IPS-18c (cell line): ENCODE results near the gene MMP25.
"Not testable (repeated sequence)": the region's sequence is repeated elsewhere in the genome, so short reads cannot be mapped to it uniquely, and the experiment has no call there.

Source experiments
- H3K4me3 ChIP-seq: 2 replicates; pipeline ENCODE4 v1.7.0; 2013; ENCODE audit warnings: low read depth, mild to moderate bottlenecking, low read length, moderate library complexity; ENCODE audit not compliant: insufficient read depth
- H3K9me3 ChIP-seq: one replicate; pipeline ENCODE4 v1.6.1; 2013; ENCODE audit warnings: mild to moderate bottlenecking, low read length, moderate library complexity; ENCODE audit not compliant: control insufficient read depth, insufficient read depth

Gene MMP25

DNA sequence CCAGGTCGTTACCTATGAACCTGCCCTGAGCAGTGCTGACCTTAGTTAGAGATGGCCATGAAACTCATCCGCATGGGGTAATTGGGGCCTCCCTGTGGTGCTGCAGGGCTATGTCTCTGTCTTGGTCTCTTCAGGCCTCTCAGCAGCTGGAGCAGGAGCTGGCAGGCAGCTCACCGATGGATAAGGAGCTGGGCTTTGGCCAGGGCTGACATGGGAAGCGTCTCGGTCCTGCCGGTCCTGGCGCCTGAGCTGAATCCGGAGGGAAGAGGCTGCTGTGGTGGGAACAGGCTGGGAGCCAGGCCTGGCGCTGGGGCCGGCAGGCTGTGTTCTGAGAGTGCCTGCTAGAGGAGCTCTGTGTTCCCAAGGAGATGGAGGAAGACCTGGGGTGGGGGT is 29.2 kb downstream of the MMP25 start:
- no peak overlapping the region for H3K4me3 ChIP-seq
- no peaks in the 10 kb centered on the region for H3K9me3 ChIP-seq

DNA sequence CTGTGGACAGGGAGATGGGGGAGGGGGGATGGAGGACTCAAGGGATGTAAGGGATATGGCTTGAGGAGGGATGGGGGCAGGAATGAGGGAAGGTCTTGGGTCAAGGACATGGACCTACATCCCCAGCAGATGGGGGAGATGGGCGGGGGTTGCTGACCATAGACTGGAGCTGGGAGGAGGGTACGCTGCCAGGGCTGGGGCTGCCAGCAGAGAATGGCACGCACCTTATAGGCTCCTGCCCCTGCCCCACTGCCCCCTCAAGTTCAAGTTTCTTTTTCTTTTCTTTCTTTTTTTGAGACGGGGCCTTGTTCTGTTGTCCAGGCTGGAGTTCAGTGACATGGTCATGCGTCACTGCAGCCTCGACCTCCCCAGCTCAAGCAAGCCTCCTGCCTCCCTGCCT is 29.6 kb downstream of the MMP25 start:
- not testable (repeated sequence) for H3K4me3 ChIP-seq

DNA sequence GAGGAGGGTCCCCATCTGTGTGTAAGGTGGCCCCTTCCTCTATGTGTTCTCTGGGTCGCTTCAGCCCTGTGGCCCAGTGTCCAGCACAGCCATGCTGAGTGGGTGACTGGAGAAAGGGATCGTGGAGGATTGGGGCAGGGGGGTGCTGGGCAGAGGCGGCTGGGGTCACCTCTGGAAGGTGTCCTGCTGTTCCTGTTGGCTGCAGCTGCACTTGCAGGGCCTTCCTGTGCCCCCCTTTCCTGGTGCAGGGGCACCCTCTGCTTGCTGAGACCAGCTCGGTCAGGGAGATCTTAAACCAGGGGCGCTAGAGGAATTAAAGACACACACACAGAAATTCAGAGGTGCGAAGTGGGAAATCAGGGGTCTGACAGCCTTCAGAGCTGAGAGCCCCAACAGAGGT is 30.2 kb downstream of the MMP25 start:
- H3K9me3 ChIP-seq: peaks cover 2% of the 10 kb centered on the region
- H3K4me3 ChIP-seq: no peak overlapping the region

More for the DNA sequence above, 29.6 kb downstream of the MMP25 start:
- H3K9me3 ChIP-seq: not testable (repeated sequence)

DNA sequence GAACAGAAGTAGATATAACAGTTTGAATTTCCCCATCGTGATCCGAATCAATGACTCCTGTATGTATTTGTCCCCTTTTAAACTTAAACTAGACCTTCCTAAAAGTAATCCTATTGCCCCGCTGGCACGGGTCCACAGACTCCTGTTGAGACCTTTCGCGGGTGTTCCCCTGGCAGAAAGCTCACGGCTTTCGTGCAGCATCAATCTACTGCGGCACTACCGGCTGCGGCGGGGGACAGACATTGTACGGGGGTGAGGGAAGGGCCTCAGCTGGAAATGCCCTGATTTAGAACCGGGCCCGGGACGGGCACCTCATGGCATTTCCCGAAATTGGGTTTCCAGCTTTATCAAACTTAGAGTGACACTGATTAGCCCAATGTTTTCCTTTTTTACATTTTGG is 33.7 kb downstream of the MMP25 start:
- no peak overlapping the region for H3K4me3 ChIP-seq
- peaks cover 2% of the 10 kb centered on the region for H3K9me3 ChIP-seq

DNA sequence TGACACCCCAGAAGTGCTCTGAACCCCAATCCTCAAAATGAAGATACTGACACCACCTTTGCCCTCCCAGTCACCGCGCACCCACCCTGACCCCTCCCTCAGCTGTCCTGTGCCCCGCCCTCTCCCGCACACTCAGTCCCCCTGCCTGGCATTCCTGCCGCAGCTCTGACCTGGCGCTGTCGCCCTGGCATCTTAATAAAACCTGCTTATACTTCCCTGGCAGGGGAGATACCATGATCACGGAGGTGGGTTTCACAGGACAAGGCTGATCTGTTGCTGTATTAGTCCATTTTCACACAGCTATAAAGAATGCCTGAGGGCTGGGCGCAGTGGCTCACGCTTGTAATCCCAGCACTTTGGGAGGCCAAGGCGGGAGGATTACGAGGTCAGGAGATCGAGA is 35.6 kb downstream of the MMP25 start:
- H3K9me3 ChIP-seq, H3K4me3 ChIP-seq: not testable (repeated sequence)

DNA sequence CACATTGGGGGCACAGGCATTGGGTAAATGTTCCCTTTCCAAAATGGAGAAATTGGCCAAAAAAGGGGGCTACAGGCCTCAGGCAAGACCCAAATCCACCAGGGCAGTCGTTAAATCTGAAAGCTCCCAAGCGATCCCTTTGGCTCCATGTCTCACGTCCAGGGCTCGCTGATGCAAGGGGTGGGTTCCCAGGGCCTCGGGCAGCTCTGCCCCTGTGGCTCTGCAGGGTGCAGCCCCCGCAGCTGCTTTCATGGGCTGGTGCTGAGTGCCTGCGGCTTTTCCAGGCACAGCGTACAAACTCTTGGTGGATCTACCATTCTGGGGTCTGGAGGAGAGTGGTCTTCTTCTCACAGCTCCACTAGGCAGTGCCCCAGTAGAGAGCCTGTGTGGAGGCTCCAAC is 37.0 kb downstream of the MMP25 start:
- not testable (repeated sequence) for H3K9me3 ChIP-seq, H3K4me3 ChIP-seq

DNA sequence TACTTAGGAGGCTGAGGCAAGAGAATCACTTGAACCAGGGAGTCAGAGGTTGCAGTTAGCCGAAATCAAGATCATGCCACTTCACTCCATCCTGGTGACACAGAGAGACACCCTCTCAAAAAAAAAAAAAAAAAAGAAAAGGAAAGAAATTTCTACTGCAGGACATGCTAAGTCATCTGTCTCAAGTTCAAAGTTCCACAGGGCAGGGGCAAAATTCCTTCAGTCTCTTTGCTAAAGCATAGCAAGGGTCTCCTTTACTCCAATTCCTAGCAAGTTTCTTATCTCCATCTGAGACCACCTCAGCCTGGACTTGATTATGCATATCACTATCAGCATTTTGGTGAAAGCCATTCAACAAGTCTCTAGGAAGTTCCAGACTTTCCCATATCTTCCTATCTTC is 38.1 kb downstream of the MMP25 start:
- H3K9me3 ChIP-seq: peaks cover 2% of the 10 kb centered on the region
- H3K4me3 ChIP-seq: no peak overlapping the region

DNA sequence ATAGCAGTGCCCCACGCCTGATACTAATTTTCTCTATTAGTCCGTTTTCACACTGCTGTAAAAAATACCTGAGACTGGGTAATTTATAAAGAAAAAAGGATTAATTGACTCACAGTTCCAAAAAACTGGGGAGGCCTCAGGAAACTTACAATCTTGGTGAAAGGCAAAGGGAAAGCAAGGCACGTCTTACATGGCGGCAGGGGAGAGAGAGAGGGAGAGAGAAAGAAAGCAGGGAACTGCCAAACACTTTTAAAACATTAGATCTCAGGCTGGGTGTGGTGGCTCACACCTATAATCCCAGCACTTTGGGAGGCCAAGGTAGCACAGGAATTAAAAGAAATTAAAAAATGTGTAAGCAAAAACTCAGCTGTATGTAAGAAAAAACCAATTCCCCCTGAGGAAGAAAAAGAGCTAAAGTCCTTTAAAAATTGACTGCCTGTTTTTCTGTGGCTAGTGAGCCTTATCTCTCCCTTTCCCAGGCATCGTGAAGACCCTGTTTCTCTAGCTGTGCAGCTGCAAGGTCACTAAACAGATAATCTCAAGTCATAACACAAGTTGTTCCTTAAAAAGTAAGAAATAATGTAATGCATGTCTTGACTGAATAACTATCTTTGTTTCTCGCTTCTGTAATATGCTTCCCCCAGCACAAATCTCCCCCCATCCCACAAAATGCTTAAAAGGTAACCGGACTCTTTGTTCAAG is 38.8 kb downstream of the MMP25 start:
- Histone ChIP-seq H3K4me3 (no peak overlapping the region), H3K9me3 (peaks cover 2% of the 10 kb centered on the region)

DNA sequence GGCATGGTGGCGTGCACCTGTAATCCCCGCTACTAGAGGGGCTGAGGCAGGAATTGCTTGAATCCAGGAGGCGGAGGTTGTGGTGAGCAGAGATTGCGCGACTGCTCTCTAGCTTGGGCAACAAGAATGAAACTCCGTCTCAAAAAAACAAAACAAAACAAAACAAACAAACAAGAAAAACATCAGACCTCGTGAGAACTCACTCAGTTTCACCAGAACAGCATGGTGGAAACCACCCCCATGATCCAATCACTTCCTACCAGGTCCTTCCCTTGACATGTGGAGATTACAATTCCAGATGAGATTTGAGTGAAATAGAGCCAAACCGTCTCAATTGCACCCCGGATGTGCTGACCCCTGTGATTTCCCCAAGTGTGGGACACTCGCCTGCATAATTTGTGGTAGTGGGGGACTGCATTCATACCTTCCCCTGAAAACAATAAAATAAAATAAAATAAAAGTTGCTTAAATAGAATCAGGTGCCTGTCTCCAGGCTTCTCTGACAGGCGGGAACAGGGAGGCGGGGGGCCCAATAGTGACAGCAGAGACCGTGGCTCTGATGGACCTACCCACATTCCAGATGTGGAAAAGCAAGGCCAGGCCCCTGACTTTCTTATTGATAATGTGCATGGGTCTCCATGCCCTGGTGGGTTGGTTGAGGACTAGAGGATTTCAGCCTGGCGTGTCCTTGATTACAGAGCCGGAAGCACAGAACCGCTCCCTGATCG is 39.7 kb downstream of the MMP25 start:
- Histone ChIP-seq H3K9me3 (no peaks in the 10 kb centered on the region), H3K4me3 (no peak overlapping the region)

DNA sequence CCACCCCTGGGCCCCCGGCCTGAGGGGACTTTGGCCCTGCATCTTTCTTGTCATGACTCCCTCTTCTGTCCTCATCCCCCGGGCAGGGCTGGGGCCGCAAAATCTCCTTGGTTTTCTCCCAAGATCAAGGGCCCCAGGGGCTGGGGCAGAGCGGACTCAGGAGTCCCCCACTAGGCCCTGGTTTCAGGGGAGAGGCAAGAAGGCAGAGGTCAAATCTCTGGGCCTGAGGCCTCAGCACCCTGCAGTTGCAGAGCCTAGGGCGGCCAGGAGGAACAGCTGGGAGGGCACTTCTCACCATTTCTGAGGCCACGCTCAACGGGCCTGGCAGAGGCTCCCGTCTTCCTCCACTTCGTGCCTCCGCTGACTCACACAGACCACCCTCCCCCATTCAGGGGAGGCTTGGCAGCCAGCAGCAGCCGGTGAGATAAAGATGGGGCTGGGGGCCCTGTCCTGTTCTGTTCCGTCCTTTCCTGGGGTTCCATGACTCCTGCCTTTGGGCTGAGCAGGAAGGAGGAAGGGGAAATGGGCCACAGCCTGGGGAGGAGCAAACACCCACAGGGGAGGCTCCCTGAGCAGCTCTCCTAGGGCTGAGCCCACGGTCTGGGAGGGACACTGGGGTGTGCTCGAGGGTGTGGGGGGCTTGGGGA is 40.4 kb downstream of the MMP25 start:
- H3K4me3 ChIP-seq: no peak overlapping the region

DNA sequence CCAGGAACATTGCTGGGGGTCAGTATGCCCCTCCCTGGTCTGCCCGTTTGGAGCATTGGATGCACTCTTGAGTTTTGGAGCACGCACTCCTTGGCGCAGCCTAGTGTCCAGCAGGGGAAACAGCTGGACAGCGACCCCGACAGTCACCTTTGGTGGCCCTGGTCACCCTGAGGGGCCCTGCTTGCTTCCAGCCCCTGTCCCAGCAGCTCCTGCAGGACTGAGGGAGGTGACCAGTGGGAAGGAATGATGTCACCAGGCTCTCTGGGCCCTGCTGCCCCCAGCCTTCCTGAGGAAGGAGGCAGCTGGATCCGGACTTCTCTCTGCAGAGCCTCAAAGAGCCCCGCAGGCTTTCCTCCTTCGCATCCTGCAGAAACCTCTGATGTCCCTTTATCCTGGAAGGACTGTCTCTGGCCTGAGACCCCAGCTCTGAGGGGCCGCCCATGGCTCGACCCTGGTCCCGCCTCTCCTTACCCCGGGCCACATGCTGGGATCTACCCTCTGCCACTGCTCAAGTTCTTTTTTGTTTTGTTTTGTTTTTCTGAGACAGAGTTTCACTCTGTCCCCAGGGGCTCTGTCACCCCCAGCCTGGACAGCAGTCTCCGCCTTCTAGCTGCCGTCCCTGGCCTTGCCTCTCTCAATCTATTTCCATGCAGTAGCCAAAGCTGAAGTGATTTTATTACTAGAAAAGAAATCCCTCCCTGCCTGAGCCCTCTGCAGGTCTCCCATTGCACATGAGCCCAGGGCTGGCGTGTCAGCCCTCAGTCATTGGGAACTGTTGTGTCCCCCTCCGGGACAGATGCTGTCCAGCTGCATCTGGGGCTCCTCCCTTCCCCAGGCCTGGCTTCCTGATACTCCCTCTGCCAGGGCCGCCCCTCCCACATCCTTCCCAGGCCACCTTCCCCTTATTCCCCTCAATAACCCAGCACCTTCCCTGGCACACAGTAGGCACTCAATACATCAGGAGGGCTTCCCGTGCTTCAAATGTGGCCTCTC is 41.2 kb downstream of the MMP25 start:
- Histone ChIP-seq H3K4me3 (no peak overlapping the region), H3K9me3 (no peaks in the 10 kb centered on the region)

More for the DNA sequence above, 40.4 kb downstream of the MMP25 start:
- H3K9me3 ChIP-seq: no peaks in the 10 kb centered on the region

DNA sequence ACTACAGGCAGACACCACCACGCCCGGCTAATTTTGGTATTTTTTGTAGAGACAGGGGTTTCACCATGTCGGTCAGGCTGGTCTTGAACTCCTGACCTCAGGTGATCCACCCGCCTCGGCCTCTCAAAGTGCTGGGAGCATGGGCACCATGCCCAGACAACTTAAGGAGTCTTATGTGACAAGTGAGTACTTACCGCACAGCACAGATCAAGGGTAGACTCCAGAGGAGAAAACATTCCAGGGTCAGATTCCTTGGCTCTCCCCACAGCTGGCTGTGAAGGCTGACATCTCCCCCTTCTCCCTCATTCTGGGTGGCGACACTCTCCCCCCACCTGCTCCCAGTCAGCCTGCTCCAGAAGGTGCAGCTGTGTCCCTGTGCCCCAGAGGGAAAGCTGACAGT is 42.1 kb downstream of the MMP25 start:
- Histone ChIP-seq H3K4me3 (no peak overlapping the region), H3K9me3 (no peaks in the 10 kb centered on the region)

DNA sequence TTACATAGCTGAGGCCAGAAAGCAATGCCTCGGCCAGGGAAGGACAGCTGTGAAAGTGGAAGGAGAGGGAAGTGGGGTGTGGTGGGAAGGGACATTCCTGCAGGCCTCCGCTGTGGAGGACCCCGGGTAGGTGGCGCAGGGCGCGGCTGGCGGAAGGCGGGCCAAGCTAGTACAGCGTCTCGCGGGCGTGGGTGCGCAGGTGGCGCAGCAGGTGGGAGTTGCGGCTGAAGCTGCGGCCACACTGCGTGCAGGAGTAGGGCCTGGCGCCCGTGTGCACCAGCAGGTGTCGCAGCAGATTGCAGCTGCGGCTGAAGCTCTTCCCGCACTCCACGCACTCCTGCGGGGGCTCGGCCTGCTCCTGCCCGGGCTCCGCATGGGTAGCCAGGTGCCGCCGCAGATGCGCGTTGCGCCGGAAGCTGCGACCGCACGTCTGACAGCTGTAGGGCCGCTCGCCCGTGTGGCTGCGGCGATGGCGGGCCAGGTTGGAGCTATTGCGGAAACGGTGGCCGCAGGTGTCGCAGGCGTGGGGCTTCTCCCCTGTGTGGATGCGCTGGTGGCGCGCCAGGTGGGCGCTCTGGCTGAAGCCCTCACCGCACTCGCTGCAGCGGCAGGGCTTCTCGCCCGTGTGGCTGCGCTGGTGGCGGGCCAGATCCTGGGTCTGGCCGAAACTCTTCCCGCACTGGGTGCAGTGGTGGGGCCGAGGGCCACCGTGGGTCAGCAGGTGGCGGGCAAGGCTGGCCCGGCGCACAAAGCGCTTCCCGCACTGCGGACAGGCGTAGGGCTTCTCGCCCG is 42.8 kb downstream of the MMP25 start:
- Histone ChIP-seq H3K4me3 (no peak overlapping the region), H3K9me3 (no peaks in the 10 kb centered on the region)

DNA sequence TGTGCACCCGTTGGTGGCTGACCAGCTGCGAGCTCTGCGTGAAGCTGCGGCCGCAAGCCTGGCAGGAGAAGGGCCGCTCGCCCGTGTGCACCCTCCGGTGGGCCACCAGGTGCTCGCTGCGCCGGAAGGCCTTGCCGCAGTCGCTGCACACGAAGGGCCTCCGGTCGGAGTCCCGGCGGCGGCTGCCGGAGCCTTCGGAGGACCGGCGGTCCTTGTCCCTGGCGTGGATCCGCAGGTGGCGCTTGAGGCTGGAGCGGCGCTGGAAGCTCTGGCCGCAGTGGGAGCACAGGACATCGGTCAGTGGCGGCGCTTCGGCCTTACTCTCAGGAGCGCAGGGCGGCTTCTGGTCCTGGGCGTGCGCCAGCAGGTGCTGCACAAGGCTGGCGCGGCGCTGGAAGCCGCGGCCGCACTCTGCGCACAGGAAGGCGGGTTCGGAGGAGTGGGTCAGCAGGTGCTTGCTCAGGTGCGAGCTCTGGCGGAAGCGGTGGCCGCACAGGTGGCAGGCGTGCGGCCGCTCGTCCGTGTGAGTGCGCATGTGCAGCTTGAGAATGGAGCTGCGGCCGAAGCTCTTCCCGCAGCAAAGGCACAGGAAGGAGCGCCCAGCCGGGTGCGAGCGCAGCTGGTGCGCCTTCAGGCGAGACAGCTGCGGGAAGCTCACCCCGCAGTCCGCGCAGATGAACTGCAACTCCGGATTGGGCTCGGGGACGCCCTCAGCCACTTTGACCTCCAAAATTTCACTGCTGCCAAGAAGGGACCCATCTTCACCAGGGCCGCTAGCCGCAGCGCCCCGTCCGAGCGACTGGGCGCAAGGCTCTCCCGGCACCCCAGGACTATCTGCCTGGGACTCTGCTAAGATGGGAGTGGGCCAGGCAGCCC is 43.6 kb downstream of the MMP25 start:
- H3K4me3 ChIP-seq: no peak overlapping the region

DNA sequence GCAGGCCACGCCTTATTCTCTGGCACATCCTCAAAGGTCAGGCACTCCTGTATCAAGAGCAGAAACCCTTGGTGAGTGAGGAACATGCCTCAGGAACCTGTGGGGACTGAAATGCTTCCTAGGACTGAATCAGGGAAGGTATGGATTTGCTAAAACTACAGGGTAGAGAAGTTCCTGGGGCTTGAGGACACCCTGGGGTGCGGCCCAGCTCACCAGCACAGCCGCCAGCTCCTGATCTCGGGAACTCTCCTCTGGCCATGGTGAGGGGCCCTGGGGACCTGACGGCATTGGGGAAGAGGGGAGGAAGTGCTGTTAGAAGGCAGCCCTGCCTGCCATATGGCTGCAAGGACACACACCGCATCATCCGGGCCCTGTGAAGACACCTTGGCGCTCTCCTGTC is 45.2 kb downstream of the MMP25 start:
- H3K4me3 ChIP-seq: no peak overlapping the region
- H3K9me3 ChIP-seq: no peaks in the 10 kb centered on the region

More for the DNA sequence above, 43.6 kb downstream of the MMP25 start:
- H3K9me3 ChIP-seq: no peaks in the 10 kb centered on the region

DNA sequence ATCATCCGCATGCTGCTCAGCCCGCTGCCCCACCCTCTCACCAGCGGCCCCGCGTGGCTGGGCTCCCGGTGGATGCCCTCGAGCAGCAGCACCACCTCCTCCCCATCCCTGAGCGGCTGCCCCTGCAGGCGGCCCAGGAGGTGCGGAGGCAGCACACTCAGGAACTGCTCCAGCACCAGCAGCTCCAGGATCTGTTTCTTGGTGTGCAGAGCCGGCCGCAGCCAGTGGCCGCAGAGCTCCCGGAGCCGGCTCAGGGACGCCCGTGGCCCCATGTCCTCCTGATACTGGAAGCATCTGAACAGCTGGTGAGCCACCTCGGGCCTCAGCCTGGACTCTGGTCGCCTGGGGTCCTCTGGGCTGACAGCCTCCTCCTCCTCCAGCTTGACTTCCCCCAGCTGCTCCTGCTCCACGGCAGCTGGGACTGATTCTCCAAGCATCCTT is 46.2 kb downstream of the MMP25 start:
- Histone ChIP-seq H3K4me3 (no peak overlapping the region), H3K9me3 (no peaks in the 10 kb centered on the region)
